Measurements from ENCODE around the gene PSMB7.
A peak's percentile ranks its signal among the peaks of the same experiment; 100 is the strongest.

Gene PSMB7

GRCh38 chr9:124410321-124410913, 4.8 kb downstream of the PSMB7 start:
- Histone ChIP-seq H2BK120ac (ENCODE audit: insufficient read depth, low read length, poor library complexity) (no peak overlapping the region), H3K4me2 (ENCODE audit: low read length) (no peak overlapping the region), H3K27ac (ENCODE audit: low read depth, low read length) (no peak overlapping the region), H4K12ac (ENCODE audit: low read depth, low read length) (no peak overlapping the region), H3K14ac (ENCODE audit: low read length) (no peak overlapping the region), H3K18ac (ENCODE audit: low read length) (no peak overlapping the region), H3K36me3 (ENCODE audit: control insufficient read depth in 1 of 2, insufficient read depth in 2 of 2, low read length in 2 of 2) (peaks cover 19 to 31% of the 10 kb centered on the region in 2 experiments), H2AFZ (ENCODE audit: insufficient read depth, low read length, poor library complexity) (no peak overlapping the region), H3K9ac (ENCODE audit: low read length) (no peak overlapping the region), H3K79me2 (ENCODE audit: control insufficient read depth, insufficient read depth, low read length, poor library complexity) (peaks cover 6% of the 10 kb centered on the region), H3K4me1 (ENCODE audit: control insufficient read depth in 1 of 2, insufficient read depth in 2 of 2, low read length in 2 of 2) (no peaks in the 10 kb centered on the region), H4K91ac (ENCODE audit: low read depth, low read length) (no peak overlapping the region), H3K9me3 (ENCODE audit: insufficient read depth, low read depth, low read length) (no peaks in the 10 kb centered on the region), H3K79me1 (ENCODE audit: low read length) (peaks cover 6% of the 10 kb centered on the region), H3K27me3 (ENCODE audit: insufficient read depth, low read length) (no peaks in the 10 kb centered on the region), H4K8ac (ENCODE audit: low read depth, low read length) (no peak overlapping the region), H3K23ac (ENCODE audit: low read length) (no peak overlapping the region), H3K4ac (ENCODE audit: low read depth, low read length) (no peak overlapping the region), H2BK12ac (ENCODE audit: low read length) (no peak overlapping the region), H2AK5ac (ENCODE audit: low read length) (no peak overlapping the region), H2BK5ac (ENCODE audit: low read depth, low read length, poor library complexity) (no peak overlapping the region), H3K4me3 (ENCODE audit: low read depth, low read length) (no peak overlapping the region)
- no CpG with 5 or more reads among the region's 3 CpGs for WGBS (ENCODE audit: extremely low coverage, insufficient coverage, insufficient read length)
- peak in 1 of 2 donors; percentile 25 for DNase-seq

GRCh38 chr9:124409410-124409809, 5.8 kb downstream of the PSMB7 start:
- DNase-seq: no peak
- Histone ChIP-seq H3K18ac (ENCODE audit: low read length) (no peak overlapping the region), H3K9me3 (ENCODE audit: insufficient read depth, low read depth, low read length) (no peaks in the 10 kb centered on the region), H3K4me2 (ENCODE audit: low read length) (no peak overlapping the region), H4K91ac (ENCODE audit: low read depth, low read length) (no peak overlapping the region), H4K8ac (ENCODE audit: low read depth, low read length) (no peak overlapping the region), H3K9ac (ENCODE audit: low read length) (no peak overlapping the region), H3K14ac (ENCODE audit: low read length) (no peak overlapping the region), H3K27me3 (ENCODE audit: insufficient read depth, low read length) (no peaks in the 10 kb centered on the region), H2AK5ac (ENCODE audit: low read length) (no peak overlapping the region), H2BK120ac (ENCODE audit: insufficient read depth, low read length, poor library complexity) (no peak overlapping the region), H3K23ac (ENCODE audit: low read length) (no peak overlapping the region), H2BK5ac (ENCODE audit: low read depth, low read length, poor library complexity) (no peak overlapping the region), H2AFZ (ENCODE audit: insufficient read depth, low read length, poor library complexity) (no peak overlapping the region), H3K79me1 (ENCODE audit: low read length) (no peaks in the 10 kb centered on the region), H3K79me2 (ENCODE audit: control insufficient read depth, insufficient read depth, low read length, poor library complexity) (no peaks in the 10 kb centered on the region), H3K4ac (ENCODE audit: low read depth, low read length) (no peak overlapping the region), H3K36me3 (ENCODE audit: control insufficient read depth in 1 of 2, insufficient read depth in 2 of 2, low read length in 2 of 2) (peaks cover 21 to 38% of the 10 kb centered on the region in 2 experiments), H3K27ac (ENCODE audit: low read depth, low read length) (no peak overlapping the region), H3K4me3 (ENCODE audit: low read depth, low read length) (no peak overlapping the region), H2BK12ac (ENCODE audit: low read length) (no peak overlapping the region), H4K12ac (ENCODE audit: low read depth, low read length) (no peak overlapping the region), H3K4me1 (ENCODE audit: control insufficient read depth in 1 of 2, insufficient read depth in 2 of 2, low read length in 2 of 2) (no peaks in the 10 kb centered on the region)
- WGBS (ENCODE audit: extremely low coverage, insufficient coverage, insufficient read length): no CpG with 5 or more reads among the region's 3 CpGs

- WGBS (ENCODE audit: extremely low coverage, insufficient coverage, insufficient read length): no CpG with 5 or more reads among the region's 4 CpGs
- H2BK120ac ChIP-seq (ENCODE audit: insufficient read depth, low read length, poor library complexity): no peak overlapping the region
- no peak overlapping the region for H3K14ac ChIP-seq (ENCODE audit: low read length)
- H3K9ac ChIP-seq (ENCODE audit: low read length): no peak overlapping the region
- H4K12ac ChIP-seq (ENCODE audit: low read depth, low read length): no peak overlapping the region
- no peak overlapping the region for H3K4me2 ChIP-seq (ENCODE audit: low read length)
- no peak overlapping the region for H2AFZ ChIP-seq (ENCODE audit: insufficient read depth, low read length, poor library complexity)
- H3K23ac ChIP-seq (ENCODE audit: low read length): no peak overlapping the region
- no peak for DNase-seq
- H3K4me3 ChIP-seq (ENCODE audit: low read depth, low read length): no peak overlapping the region
- no peak overlapping the region for H2BK12ac ChIP-seq (ENCODE audit: low read length)
- peak overlapping the region; percentile 20 for H3K4ac ChIP-seq (ENCODE audit: low read depth, low read length)
- no peaks in the 10 kb centered on the region for H3K79me1 ChIP-seq (ENCODE audit: low read length)
- H2BK5ac ChIP-seq (ENCODE audit: low read depth, low read length, poor library complexity): no peak overlapping the region
- no peaks in the 10 kb centered on the region for H3K79me2 ChIP-seq (ENCODE audit: control insufficient read depth, insufficient read depth, low read length, poor library complexity)
- H3K4me1 ChIP-seq (ENCODE audit: control insufficient read depth in 1 of 2, insufficient read depth in 2 of 2, low read length in 2 of 2): peaks cover 7 to 13% of the 10 kb centered on the region in 2 experiments
- no peak overlapping the region for H3K18ac ChIP-seq (ENCODE audit: low read length)
- H4K8ac ChIP-seq (ENCODE audit: low read depth, low read length): no peak overlapping the region
- no peak overlapping the region for H3K27ac ChIP-seq (ENCODE audit: low read depth, low read length)
- no peaks in the 10 kb centered on the region for H3K27me3 ChIP-seq (ENCODE audit: insufficient read depth, low read length)
- H3K9me3 ChIP-seq (ENCODE audit: insufficient read depth, low read depth, low read length): no peaks in the 10 kb centered on the region
- peaks cover 32 to 41% of the 10 kb centered on the region in 2 experiments for H3K36me3 ChIP-seq (ENCODE audit: control insufficient read depth in 1 of 2, insufficient read depth in 2 of 2, low read length in 2 of 2)
- H2AK5ac ChIP-seq (ENCODE audit: low read length): no peak overlapping the region
- H4K91ac ChIP-seq (ENCODE audit: low read depth, low read length): no peak overlapping the region
Measured at GRCh38 chr9:124403246-124403645, 12.0 kb downstream of the PSMB7 start.

GRCh38 chr9:124399968-124400940, 15.0 kb downstream of the PSMB7 start:
- Histone ChIP-seq H3K4me2 (ENCODE audit: low read length) (no peak overlapping the region), H3K79me1 (ENCODE audit: low read length) (no peaks in the 10 kb centered on the region), H4K12ac (ENCODE audit: low read depth, low read length) (no peak overlapping the region), H3K27me3 (ENCODE audit: insufficient read depth, low read length) (no peaks in the 10 kb centered on the region), H4K8ac (ENCODE audit: low read depth, low read length) (no peak overlapping the region), H3K4me3 (ENCODE audit: low read depth, low read length) (no peak overlapping the region), H3K14ac (ENCODE audit: low read length) (no peak overlapping the region), H3K27ac (ENCODE audit: low read depth, low read length) (no peak overlapping the region), H3K4me1 (ENCODE audit: control insufficient read depth in 1 of 2, insufficient read depth in 2 of 2, low read length in 2 of 2) (peaks cover 7 to 13% of the 10 kb centered on the region in 2 experiments), H2BK5ac (ENCODE audit: low read depth, low read length, poor library complexity) (no peak overlapping the region), H2BK12ac (ENCODE audit: low read length) (no peak overlapping the region), H2AFZ (ENCODE audit: insufficient read depth, low read length, poor library complexity) (no peak overlapping the region), H3K79me2 (ENCODE audit: control insufficient read depth, insufficient read depth, low read length, poor library complexity) (no peaks in the 10 kb centered on the region), H3K23ac (ENCODE audit: low read length) (no peak overlapping the region), H3K18ac (ENCODE audit: low read length) (no peak overlapping the region), H2BK120ac (ENCODE audit: insufficient read depth, low read length, poor library complexity) (no peak overlapping the region), H3K9me3 (ENCODE audit: insufficient read depth, low read depth, low read length) (no peaks in the 10 kb centered on the region), H2AK5ac (ENCODE audit: low read length) (no peak overlapping the region), H3K36me3 (ENCODE audit: control insufficient read depth in 1 of 2, insufficient read depth in 2 of 2, low read length in 2 of 2) (peaks cover 26 to 35% of the 10 kb centered on the region in 2 experiments), H4K91ac (ENCODE audit: low read depth, low read length) (no peak overlapping the region), H3K4ac (ENCODE audit: low read depth, low read length) (peak overlapping the region; percentile 19), H3K9ac (ENCODE audit: low read length) (no peak overlapping the region)
- no CpG with 5 or more reads among the region's 15 CpGs for WGBS (ENCODE audit: extremely low coverage, insufficient coverage, insufficient read length)
- no peak for DNase-seq
